Peyer's patch (tissue), 4 donors: ENCODE data around the gene CMKLR1.

Source experiments
- POLR2A ChIP-seq, 2 donors: fragments of 450-650 bp; IDR thresholded peaks; one replicate each; pipeline ENCODE4 v1.5.1; 2017; ENCODE audit warnings: antibody characterized with exemption in 2 of 2, mild to moderate bottlenecking in 2 of 2, moderate library complexity in 2 of 2
- TF ChIP-seq, protein P1 (sequence below), 6 experiments: fragments of 450-650 bp in 4 of 6; fragments of 200-600 bp in 2 of 6; sonication (generic) in 1 of 6; IDR thresholded peaks; one replicate each; pipeline ENCODE4 v1.5.1; 2017 to 2019; ENCODE audit warnings: antibody characterized with exemption in 6 of 6, mild to moderate bottlenecking in 3 of 6, moderate library complexity in 1 of 6

DNA sequence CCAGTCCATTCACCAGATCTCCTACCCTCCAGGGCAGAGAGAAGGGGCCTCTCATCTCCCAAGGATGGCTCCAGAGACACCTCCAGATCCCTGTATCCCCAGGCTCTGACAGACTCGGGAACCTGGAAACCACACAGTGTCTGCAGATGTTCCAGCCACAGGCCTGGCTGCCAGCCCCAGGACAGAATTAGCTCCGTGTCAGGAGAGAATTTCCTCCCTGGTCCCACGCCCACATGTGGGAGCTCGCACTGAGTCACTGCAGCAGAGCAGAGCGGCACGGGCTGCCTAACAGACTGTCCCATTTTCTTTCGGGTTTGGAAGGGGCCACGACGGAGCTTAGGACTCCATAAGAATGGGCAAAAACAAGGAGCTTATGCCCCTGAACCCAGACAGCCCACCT, 33.6 kb downstream of the CMKLR1 start:
- TF ChIP-seq, protein P1, sequence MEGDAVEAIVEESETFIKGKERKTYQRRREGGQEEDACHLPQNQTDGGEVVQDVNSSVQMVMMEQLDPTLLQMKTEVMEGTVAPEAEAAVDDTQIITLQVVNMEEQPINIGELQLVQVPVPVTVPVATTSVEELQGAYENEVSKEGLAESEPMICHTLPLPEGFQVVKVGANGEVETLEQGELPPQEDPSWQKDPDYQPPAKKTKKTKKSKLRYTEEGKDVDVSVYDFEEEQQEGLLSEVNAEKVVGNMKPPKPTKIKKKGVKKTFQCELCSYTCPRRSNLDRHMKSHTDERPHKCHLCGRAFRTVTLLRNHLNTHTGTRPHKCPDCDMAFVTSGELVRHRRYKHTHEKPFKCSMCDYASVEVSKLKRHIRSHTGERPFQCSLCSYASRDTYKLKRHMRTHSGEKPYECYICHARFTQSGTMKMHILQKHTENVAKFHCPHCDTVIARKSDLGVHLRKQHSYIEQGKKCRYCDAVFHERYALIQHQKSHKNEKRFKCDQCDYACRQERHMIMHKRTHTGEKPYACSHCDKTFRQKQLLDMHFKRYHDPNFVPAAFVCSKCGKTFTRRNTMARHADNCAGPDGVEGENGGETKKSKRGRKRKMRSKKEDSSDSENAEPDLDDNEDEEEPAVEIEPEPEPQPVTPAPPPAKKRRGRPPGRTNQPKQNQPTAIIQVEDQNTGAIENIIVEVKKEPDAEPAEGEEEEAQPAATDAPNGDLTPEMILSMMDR (IDR thresholded peaks at IDR 0.05) = no peak
- TF ChIP-seq POLR2A (IDR thresholded peaks at IDR 0.05) = no peak
